Measurements from ENCODE around the gene CLIP4.

CLIP4 gene

DNA sequence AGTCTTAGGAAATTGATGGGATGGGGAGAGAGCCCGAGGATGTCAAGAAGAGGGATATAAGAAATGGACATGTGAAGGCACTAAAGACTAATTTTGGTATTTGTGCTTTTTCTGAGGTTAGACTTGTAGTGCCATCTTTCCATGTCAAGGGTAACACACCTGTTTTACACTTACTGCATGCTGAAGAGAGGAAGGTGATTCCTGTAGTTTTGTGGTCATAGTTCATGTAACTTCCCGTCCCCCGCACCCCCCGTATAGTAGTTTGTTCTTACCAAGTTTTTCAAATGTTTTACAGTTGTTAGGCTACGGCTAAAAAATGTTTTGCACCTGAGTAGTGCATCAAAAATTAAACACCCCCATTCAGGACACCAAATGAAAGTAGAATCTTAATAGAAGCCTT lies 73.8 kb downstream of the CLIP4 start:
- DNase-seq (ENCODE audit: low spot score) = no peak

DNA sequence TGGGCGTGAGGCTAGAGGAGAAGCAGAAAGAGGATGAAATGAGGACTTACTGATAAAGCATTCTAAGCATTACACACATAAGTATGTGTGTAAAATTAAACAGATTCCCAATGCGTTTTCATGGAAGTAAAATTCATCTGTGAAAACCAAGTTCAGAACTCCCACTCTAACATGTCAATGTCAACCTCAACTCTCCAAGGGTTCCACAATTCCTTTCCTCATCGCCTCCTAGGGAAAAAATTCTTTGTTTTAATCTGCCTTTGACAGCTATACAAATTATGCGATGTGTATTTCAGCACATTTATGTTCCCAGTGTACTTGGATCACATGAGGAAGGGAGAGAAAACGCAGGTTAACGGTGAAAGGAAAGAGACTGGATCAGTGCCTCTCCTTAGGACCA lies 76.6 kb downstream of the CLIP4 start:
- no peak for DNase-seq (ENCODE audit: low spot score)

DNA sequence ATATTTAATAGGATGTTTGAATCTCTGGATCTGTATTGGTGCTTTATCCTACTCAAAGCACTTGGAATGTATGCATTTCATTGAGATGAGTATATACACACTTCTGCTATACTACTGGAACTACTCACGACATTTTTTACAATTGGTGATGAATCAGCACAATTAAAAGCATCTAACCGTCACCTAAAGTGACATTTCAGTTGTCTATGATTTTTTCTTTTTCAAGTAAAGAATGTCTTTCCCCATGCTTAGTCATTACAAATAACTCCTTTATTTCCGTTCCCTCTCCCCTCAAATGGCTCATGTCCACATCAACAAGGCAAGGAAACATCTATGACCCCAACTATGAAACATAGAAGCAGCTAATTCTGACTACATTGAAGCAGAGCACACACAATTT lies 77.3 kb downstream of the CLIP4 start:
- DNase-seq (ENCODE audit: low spot score) = no peak

DNA sequence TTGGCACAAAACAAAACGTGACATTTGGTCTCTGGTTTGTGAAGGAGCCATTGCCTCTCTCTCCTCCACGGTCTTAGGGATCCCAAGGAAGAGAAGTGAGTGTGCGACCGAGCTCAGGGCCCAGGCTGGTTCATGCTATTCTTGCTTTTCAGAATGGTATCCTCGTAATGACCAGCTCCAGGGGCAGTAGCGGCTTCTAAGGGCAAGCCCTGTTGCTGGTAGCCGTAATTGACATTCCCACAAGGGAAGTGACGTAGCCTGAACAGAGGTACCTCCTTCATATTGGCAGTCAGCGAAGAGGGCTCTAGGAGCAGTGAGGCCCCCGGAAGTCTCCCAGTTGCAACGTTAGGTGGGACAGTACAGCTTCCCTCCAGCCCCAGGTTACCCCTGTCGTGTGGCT lies 77.9 kb downstream of the CLIP4 start:
- DNase-seq (ENCODE audit: low spot score) = no peak

DNA sequence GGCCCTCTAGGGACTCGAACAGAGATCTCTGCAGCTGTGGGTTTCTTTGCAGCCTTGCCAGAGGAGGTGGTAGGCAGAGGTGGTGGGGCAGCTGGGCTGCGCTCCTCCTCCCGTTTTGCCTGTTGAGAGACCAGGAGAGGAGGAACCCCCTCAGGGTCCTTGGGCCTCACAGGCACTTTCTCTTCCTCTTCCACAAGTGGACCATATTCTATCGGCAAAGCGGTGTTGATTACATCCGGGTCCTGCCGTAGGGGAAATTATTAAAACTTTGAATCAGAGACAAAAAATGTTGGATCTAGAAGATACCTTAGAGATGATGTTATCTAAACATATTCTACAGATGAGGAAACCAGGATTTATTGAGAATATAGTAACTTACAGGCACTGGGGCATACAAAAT lies 78.5 kb downstream of the CLIP4 start:
- no peak for DNase-seq (ENCODE audit: low spot score)

DNA sequence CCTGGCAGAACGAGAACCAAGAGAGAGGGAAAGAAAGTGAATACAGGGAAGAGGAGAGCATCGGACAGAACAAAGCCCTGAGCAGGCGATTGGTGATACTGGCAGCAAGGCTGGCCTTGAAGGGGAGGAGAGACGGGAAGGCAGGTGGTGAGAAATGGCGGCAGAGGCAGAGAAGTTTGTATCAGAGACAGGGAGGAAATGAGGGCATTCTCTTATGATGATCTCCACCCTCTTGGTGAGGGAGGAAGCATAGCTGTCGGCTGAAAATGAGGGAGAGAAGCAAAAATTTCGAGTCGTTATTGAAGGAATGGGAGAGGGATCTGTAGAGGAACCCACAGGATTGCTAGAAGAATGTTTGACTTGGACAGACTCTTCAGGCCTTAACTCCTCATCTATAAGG lies 80.6 kb downstream of the CLIP4 start:
- no peak for DNase-seq (ENCODE audit: low spot score)

DNA sequence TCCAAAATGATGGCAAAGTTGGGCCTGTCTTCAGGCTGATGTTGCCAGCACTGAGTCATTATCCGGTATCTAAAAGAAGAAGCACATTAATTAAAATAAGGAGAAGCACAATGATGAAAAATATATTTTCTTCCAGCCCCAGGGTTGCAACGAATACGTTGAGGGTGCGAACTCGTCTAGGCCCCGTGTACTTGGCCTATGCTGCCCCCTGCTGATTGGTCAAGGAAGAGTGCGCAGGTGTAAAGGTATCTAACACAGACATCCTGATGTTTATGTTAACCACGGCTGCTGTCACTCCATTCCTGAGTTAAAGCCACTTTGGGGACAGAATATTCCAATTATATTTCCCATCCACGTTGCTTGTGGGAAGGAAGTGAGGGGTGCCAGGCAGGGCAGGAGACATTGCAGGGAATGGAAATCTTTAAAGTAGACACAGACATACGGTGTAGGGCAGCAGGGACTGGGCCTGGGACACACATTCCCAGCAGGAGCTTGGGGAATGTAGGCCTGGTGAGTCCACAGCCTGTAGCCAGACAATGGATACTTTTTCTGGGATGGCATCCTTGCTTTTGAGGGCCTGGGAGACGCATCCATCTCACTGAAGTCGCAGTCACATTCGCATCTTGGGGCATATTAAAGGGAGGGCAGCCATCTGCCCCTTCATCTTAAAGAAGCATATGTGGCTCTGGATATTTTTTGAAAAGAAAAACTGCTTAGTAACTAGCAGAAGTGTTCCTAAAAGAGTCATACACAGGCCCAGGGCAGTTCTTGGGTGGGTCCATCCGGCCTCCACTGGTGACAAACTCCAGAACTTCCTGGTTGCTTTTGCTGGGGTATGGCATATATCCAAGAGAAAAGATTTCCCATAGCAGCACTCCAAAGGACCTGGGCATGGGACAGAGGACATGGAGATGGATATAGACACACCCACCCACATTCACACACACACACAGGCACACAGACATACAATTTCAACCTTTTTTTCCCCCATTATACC lies 81.9 kb downstream of the CLIP4 start:
- DNase-seq (ENCODE audit: low spot score) = peak; percentile 66

DNA sequence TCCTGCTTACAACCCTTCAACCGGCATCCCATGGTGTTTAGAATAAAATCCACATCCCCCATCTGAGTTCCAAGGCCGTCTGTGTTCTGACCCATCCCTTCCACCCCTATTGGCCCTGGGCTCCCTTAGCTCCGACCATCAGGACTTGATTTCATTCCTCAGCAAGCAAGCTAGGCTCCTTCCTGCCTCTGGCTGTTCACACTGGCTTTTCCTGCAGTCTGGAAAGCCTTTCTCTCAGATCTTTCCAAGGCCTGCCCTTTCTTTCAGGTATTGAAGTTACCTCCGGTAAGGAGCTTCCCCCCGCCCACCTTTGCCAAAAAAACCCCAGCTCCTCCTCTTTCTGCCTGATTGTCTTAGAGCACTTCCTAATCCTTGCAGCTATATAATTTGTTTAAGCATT lies 86.8 kb downstream of the CLIP4 start:
- no peak for DNase-seq (ENCODE audit: low spot score)

DNA sequence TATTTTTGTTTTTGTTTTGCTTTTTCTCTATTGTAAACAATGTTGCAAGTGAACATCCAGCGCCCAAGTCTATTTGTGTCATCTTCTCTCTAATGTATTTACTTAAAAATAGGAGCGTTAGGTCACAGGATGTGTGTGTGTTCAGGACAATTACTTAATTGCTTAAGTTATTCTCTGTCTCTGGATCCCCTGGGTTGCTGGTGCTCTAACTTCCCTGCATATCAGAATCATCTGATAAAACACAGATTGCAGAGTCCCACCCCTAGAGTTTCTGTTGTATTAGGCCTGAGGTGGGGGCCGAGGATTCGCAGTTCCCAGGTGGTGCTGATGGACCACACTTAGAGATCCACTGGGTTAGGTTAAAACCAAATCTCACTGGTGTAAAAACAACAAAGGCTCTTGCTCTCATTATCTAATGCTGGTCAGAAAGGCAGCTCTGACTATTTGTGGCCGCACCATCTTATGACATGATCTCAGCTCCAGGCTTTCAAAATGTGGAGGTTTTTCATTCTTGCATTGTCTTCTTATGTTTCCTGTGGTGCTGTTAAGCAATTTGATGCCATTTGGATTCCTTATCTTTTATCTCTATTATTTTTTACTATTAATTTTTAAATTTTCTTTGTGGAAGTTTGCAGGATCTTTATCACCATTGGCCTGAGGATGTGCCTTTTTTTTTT lies 87.7 kb downstream of the CLIP4 start:
- DNase-seq (ENCODE audit: low spot score) = no peak

DNA sequence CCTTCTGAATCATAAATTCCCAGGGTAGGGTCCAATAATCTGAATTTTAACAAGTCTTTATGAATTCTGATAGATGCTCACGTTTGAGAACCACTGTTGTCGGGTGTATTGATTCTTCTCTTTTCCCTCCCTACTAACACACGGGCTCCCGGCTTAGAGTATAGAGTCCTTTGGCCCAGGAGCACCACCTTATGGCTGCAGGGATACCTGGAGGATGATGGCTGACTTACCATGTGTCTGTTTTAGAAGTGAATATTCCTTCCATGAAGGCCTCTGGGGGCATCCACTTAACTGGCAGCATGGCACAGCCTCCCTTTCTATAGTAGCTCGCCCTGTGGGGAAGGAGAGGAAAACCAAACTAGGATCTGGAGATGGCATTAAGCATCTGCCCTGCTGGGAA lies 91.7 kb downstream of the CLIP4 start:
- DNase-seq (ENCODE audit: low spot score) = no peak

DNA sequence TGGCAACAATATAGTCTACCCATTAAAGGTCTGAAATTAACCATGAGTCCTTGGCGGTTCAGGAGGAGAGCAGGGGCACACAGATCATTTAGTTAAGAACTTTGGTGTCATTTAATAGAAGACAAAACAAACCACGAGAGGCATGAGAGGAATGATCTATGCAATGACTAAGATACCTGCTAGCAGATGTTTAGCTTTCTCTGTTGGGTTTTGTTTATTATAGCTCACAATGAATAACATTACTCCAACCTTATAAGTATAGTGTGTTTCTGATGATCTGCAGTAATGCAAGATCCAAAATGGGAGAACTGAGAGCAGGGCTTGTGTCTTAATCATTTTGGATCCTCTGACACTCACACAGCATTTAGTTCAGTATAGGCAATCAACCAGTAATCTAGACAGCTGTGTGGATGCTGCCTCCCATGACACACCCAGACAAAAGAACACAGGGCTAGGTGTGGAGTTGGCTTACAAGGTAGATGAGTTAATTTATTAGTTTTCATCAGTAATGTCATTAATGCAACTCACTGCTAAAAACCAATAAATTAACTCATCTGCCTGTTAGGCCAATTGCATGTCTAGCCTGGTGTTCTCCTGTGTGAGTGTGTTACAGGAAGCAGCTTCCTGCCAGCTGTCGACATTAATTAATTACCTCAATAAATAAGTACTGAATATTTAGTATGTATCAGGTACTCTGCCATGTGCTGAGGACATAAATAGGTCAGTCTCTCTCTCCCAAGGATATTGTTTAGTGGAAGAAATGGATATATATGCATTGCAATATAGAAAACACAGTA lies 92.3 kb downstream of the CLIP4 start:
- no peak for DNase-seq (ENCODE audit: low spot score)

DNA sequence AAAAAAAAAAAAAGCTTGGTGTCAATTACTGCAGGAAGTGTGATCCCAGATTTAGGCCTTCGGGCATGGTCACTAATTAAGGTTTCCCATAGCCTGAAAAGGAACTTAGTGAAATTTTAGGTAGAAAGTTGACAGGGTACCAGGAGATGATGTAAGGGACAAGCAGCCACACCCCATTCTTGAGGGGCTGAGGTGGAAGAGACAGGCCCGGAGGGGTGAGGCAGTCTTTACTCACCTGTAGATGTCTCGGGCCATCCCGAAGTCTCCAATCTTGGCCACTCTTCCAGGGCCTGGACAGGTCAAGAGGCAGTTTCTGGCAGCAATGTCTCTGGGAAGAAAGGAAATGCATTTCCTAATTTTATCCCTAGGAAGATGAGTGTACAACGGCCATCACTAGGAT lies 94.3 kb downstream of the CLIP4 start:
- DNase-seq (ENCODE audit: low spot score) = no peak

DNA sequence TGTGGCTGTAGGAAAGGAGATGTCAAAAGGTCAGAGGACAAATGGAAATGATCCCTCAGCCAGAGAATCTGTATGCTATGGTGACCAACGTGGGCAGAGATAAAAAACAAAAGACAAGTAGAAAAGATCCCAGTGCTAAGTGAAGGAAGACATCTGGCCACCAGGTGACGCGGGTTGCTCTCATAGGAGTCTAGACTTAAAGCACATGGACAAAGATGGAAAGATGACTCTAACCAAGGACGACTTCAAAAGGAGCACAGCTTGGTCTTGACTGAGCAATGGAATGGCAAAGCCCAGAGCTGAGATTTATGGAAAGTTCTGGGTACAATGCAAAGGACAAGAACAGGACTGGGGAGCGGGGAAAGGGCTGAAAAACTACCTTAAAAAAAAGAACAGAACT lies 96.8 kb downstream of the CLIP4 start:
- DNase-seq (ENCODE audit: low spot score) = peak; percentile 40

DNA sequence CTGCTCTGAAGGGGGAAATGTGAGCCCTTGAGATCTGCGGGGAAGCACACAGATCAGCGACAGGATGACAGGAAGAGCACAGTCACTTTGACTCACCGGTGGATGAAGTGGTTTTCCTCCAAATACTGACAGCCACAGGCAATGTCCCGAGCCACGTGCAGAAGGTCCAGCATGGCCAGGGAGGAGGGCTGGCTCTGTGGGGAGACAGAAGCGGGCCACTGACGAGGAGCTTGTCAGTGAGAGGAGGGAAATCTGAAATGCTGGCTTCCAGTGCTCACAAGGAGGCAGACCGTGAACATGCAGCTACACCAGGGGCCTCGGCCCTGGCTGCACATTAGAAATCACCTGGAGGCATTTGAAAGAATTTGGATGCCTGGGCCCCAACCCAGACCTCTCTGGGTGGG lies 98.7 kb downstream of the CLIP4 start:
- DNase-seq (ENCODE audit: low spot score) = no peak

DNA sequence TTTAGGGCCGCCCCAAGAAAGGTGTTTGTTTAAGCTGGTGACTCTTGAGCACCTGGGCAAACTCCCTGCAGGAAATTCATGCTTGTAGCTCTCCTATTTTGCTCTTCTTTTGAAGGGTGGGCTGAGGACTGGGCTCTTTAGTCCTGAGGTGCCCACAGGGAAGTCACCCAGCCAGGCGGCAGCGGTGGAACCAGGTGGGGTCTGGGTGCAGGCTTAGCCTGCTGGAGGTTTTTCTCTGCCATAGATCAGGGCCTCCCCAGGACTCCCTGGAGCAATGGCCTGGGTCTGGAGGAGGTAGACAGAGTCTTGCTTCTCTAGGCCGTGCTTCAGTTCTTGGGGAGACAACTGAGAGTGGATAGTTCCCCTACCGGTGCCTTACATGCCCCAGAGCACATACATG lies 99.9 kb downstream of the CLIP4 start:
- no peak for DNase-seq (ENCODE audit: low spot score)

DNA sequence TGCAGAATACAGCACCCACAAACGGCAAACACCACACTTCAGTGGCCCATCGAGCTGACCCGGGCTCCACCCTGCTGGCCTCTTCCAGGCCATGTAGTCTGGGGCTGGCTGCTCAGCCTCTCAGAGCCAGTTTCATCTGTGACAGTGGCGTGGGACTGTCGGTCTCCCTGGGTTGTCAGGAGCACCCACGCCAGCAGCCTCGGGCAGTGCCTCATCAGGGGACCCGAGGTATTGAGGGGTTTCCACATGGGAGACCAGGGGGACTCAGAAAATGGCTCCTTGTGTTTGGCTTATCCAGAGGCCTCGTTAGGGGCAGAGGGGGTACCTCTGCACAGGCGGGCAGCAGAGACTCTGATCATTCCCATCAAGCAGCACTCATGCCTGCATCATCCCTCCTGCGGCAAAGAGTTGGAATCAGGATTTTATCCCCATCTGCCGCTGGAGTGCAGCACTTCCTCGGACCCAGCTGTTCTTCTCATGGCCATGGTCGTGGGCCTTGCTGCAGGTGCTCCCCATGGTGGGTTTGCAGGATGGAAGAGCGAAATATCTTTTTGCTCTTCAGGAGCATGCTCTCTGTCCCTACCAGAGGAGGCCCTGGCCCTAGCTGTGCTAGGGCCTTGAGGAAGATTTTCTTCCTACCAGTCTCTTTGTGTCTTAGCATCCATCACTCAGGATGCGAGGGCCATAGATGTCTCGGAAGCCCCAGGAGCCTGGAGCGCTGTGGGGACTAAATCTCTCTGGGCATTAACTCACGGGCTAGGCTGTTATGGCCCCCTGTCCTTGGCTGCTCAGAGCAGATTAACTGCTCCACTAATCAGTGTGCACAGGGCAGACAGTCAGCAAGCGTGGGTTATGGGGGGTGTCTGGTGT lies 100.8 kb downstream of the CLIP4 start:
- DNase-seq (ENCODE audit: low spot score) = no peak

DNA sequence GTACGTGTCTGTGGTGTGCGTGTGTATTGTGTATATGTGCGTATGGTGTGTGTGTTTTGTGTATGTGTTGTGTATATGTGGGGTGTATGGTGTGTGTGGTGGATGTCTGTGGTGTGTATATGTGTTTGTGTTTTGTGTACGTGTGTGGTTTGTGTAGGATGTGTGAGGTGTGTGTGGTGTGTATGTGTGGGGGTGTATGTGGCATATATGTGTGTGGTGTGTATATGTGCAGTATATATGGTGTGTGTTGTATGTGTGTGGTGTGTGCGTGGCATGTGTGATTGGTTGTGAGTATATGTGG lies 101.3 kb downstream of the CLIP4 start:
- DNase-seq (ENCODE audit: low spot score) = no peak

DNA sequence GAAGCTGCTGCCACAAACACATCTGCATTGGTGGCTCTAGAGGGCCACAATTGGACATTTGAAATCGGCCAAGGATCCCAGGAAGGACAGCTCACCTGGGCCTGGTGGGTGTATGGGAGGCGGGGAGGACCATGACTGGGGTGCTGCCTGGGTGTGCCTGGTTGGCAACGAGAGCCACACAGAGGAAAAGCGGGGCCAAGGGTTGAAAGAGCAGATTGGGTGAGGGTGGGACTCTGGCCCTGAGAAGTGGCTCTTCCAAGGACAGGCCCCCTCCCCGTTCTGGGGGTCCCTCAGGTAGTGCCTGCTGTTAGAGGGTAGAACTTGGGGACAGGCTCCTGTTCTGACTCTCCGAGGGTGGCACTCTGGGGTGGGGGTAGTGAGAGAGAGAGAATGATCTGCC lies 102.9 kb downstream of the CLIP4 start:
- DNase-seq (ENCODE audit: low spot score) = no peak

DNA sequence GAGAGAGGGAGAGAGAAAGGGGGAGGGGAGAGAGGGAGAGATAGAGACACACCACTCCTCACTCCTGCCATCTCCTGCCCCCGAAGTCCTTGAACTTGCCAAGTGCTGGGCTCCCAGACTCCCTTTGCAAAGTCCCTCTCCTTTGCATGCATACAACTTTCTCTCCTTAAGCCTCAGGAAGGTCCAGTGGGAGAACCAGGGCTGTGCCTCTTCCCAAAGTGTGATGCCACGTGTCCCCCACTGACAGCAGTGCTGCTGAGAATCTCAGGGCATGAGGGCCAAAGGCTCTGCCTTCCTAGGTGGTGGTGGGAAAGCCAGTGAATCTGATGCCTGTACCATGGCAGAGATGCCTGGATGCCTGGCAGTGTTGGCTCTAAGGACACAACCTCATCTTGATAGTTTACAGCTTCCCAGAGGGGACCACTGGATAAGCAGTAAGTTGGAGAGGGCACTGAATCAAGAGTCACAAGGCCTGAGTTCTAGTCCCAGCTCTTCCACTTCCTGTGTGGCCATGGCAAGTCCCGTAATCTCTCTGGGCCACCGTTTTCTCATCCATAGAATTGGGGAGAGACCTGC lies 103.4 kb downstream of the CLIP4 start:
- no peak for DNase-seq (ENCODE audit: low spot score)

DNA sequence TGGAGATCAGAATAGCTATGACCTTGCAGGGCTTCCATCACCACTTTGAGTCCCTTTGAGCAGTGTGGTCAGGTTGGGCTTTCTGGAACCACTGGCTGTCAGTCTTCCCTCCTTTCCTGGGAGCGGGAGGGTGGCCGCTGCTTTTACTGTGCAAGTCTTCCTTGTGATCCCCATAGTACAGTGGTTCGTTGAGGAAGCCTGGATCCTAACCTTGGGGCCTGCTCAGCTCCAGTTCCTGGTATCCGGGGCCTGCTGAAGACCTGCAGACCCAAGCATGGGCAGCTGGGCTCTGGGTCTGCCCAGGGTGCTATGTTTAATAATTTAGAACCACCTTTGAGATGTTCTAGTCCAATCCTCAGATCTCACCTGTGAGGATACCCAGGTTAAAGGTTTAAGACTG lies 104.2 kb downstream of the CLIP4 start:
- no peak for DNase-seq (ENCODE audit: low spot score)

DNA sequence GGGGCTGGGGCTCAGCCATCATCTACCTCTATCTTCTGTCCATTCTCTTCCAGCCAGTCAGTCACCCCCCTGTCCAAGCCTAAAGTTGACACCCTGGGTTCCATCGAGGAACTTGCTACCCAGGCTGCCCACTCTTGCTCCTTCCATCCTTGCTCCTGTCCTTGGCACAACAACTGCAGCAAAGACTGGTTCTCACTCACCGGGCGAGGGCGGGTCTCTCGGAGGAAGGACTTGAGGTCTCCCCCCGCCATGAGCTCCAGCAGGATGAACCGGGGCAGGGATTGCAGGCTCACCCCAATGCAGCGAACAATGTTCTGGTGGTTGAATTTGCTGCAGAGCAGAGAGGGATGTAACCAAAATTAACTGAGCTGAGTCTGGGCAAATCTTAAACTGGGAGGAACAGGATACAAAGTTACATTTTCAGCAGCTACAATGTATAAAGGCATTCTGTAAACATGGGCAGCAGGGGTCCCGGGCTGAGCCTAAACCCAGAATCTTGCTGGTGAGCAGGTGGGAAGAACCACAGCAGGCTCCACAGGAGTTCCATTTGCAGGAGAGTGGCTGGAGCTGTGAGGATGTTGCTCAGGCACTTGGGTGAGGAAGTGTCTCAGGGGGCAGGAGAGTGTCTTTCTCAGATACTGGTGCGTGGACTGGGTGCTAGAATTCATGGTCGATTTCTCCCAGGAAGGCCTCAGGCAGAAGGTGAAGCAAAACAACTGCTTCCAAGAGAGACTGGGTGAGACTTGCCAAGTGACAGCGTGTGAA lies 105.5 kb downstream of the CLIP4 start:
- DNase-seq (ENCODE audit: low spot score) = no peak

Data from AG08395 (cell line).